ENCODE results near the gene SOX5. TPM values are rescaled to one million over a fixed set of nuclear protein-coding genes. Genes with fewer than 3 reads are reported as not detected.

SOX5 gene
- total and polyA plus RNA-seq, 2 experiments from 2014 or later = 1.0 to 4.7 TPM

- DNase-seq (ENCODE audit: low spot score) (no peak), ATAC-seq (no peak)
- Histone ChIP-seq H3K36me3 (ENCODE audit: insufficient read depth) (no peaks in the 10 kb centered on the region), H3K9me2 (ENCODE audit: insufficient read depth) (peaks cover 18% of the 10 kb centered on the region), H2AFZ (no peak overlapping the region), H3K27me3 (ENCODE audit: insufficient read depth) (no peaks in the 10 kb centered on the region), H4K20me1 (replicated peaks; ENCODE audit: insufficient read depth) (no peaks in the 10 kb centered on the region), H3F3A (replicated peaks; ENCODE audit: low read depth) (no peaks in the 10 kb centered on the region), H3K4me1 (ENCODE audit: insufficient read depth) (peaks cover 31% of the 10 kb centered on the region), H3K79me2 (replicated peaks; ENCODE audit: insufficient read depth) (no peaks in the 10 kb centered on the region), H3K4me2 (no peak overlapping the region), H3K27ac (ENCODE audit: low read depth) (no peak overlapping the region), H3K4me3 (no peak overlapping the region)
- H3K4me1 Mint-ChIP-seq = peaks cover 26% of the 10 kb centered on the region
- H3K27me3 Mint-ChIP-seq (ENCODE audit: insufficient read depth, low read depth, poor library complexity) = no peaks in the 10 kb centered on the region
- peaks cover 6% of the 10 kb centered on the region; the same call in 1 of the 3 replicates for H3K9me3 Mint-ChIP-seq
- H3K27ac Mint-ChIP-seq = no peak overlapping the region
- H3K36me3 Mint-ChIP-seq (ENCODE audit: low read depth) = peaks cover 9% of the 10 kb centered on the region; the same call in 1 of the 3 replicates
- TF ChIP-seq STAT1 (IDR thresholded peaks at IDR 0.05; ENCODE audit: unreplicated experiment) (no peak), CTCF (conservative IDR thresholded peaks at IDR 0.05; ENCODE audit: low read depth in 2 of 2) (no peak), ETS1 (IDR thresholded peaks at IDR 0.05) (no peak), NANOG (IDR thresholded peaks at IDR 0.05; ENCODE audit: borderline replicate concordance) (no peak), CREB1 (CRISPR knock-in tag; IDR thresholded peaks at IDR 0.05; ENCODE audit: low read depth) (no peak), JUNB (IDR thresholded peaks at IDR 0.05; ENCODE audit: unreplicated experiment) (no peak), EZH2phosphoT487 (IDR thresholded peaks at IDR 0.05; ENCODE audit: unreplicated experiment) (no peak), ZNF331 (CRISPR knock-in tag; IDR thresholded peaks at IDR 0.05; ENCODE audit: low read depth) (no peak), REST (IDR thresholded peaks at IDR 0.05; ENCODE audit: unreplicated experiment) (no peak), EZH2 (IDR thresholded peaks at IDR 0.05; ENCODE audit: low read depth, unreplicated experiment) (no peak), ZNF114 (CRISPR knock-in tag; IDR thresholded peaks at IDR 0.05) (no peak), POLR2AphosphoS5 (IDR thresholded peaks at IDR 0.05; ENCODE audit: low read depth) (no peak), ZNF462 (CRISPR knock-in tag; IDR thresholded peaks at IDR 0.05) (no peak)
- H3K4me3 Mint-ChIP-seq = no peak overlapping the region
These were observed 447.2 kb downstream of the SOX5 start for GRCh38 chr12:23502259-23502658.
